ENCODE data around the gene DOP1A. TPM values are rescaled to one million over a fixed set of nuclear protein-coding genes. Genes with fewer than 3 reads are reported as not detected.

DOP1A gene
- total RNA-seq, 2 donors from 2014 or later: 20.3 to 29.6 TPM

GRCh38 chr6:83073615-83074014 is 6.1 kb downstream of the DOP1A start:
- H3K4me3 ChIP-seq: no peak overlapping the region
- no peak for TF ChIP-seq CTCF (IDR thresholded peaks at IDR 0.05)
- no peaks in the 10 kb centered on the region for H3K9me3 ChIP-seq
- H3K36me3 ChIP-seq: no peaks in the 10 kb centered on the region
- H3K4me1 ChIP-seq: no peaks in the 10 kb centered on the region
- DNase-seq: no peak
- no peak overlapping the region for H3K27ac ChIP-seq
- intact Hi-C loops (cut with DNase I): loop anchor here (10.0 kb wide), 1 partner anchor 441 kb away; the partner anchor contains the start of gene PRSS35
- H3K27me3 ChIP-seq: no peaks in the 10 kb centered on the region
- H3K9ac ChIP-seq (ENCODE audit: low read depth in 2 of 2, low read length in 2 of 2): no peak overlapping the region

GRCh38 chr6:83083476-83083875 is 16.0 kb downstream of the DOP1A start:
- H3K9me3 ChIP-seq: no peaks in the 10 kb centered on the region
- no peaks in the 10 kb centered on the region for H3K4me1 ChIP-seq
- no peak overlapping the region for H3K9ac ChIP-seq (ENCODE audit: low read depth in 2 of 2, low read length in 2 of 2)
- intact Hi-C loops (cut with DNase I): no loop called here
- H3K27me3 ChIP-seq: no peaks in the 10 kb centered on the region
- H3K36me3 ChIP-seq: no peaks in the 10 kb centered on the region
- DNase-seq: no peak
- no peak for TF ChIP-seq CTCF (IDR thresholded peaks at IDR 0.05)
- no peak overlapping the region for H3K4me3 ChIP-seq
- H3K27ac ChIP-seq: no peak overlapping the region

GRCh38 chr6:83086751-83087150 is 19.3 kb downstream of the DOP1A start:
- Histone ChIP-seq H3K9me3 (no peaks in the 10 kb centered on the region), H3K4me3 (no peak overlapping the region), H3K27me3 (no peaks in the 10 kb centered on the region), H3K9ac (ENCODE audit: low read depth in 2 of 2, low read length in 2 of 2) (no peak overlapping the region), H3K4me1 (no peaks in the 10 kb centered on the region), H3K36me3 (no peaks in the 10 kb centered on the region), H3K27ac (no peak overlapping the region)
- TF ChIP-seq CTCF (IDR thresholded peaks at IDR 0.05): no peak
- intact Hi-C loops (cut with DNase I): no loop called here
- DNase-seq: no peak

- Histone ChIP-seq H3K27ac (no peak overlapping the region), H3K4me3 (no peak overlapping the region), H3K36me3 (no peaks in the 10 kb centered on the region), H3K9me3 (no peaks in the 10 kb centered on the region), H3K27me3 (no peaks in the 10 kb centered on the region), H3K4me1 (no peaks in the 10 kb centered on the region), H3K9ac (ENCODE audit: low read depth in 2 of 2, low read length in 2 of 2) (no peak overlapping the region)
- intact Hi-C loops (cut with DNase I): no loop called here
- no peak for DNase-seq
- TF ChIP-seq CTCF (IDR thresholded peaks at IDR 0.05): no peak
These were observed 25.4 kb downstream of the DOP1A start for GRCh38 chr6:83092756-83093399.

- H3K9ac ChIP-seq (ENCODE audit: low read depth in 2 of 2, low read length in 2 of 2): no peak overlapping the region
- H3K36me3 ChIP-seq: no peaks in the 10 kb centered on the region
- no peaks in the 10 kb centered on the region for H3K4me1 ChIP-seq
- no peaks in the 10 kb centered on the region for H3K9me3 ChIP-seq
- no peaks in the 10 kb centered on the region for H3K27me3 ChIP-seq
- no peak for TF ChIP-seq CTCF (IDR thresholded peaks at IDR 0.05)
- H3K27ac ChIP-seq: no peak overlapping the region
- no peak overlapping the region for H3K4me3 ChIP-seq
- intact Hi-C loops (cut with DNase I): no loop called here
- DNase-seq: no peak
These were observed 29.3 kb downstream of the DOP1A start for GRCh38 chr6:83096791-83097190.

All from colonic mucosa (tissue), 4 donors.